ENCODE measurements around the gene ZNF280C.

ZNF280C gene

GRCh38 chrX:130174045-130174704 lies 94.5 kb downstream of the ZNF280C start:
- DNase-seq = no peak

- no peak for DNase-seq
Measured at GRCh38 chrX:130173190-130173895, 95.4 kb downstream of the ZNF280C start.

GRCh38 chrX:130172127-130172845 lies 96.4 kb downstream of the ZNF280C start:
- DNase-seq = no peak

- no peak for DNase-seq
Measured at GRCh38 chrX:130171446-130172126, 97.1 kb downstream of the ZNF280C start, which contains the start of gene RAB33A. RAB33A (plus strand) TSS chrX:130171962; CDS start chrX:130172063, 101 bp downstream.

GRCh38 chrX:130170752-130171445 lies 97.8 kb downstream of the ZNF280C start:
- peak; percentile 70 for DNase-seq

- DNase-seq = no peak
Measured at GRCh38 chrX:130167040-130167439, 101.7 kb downstream of the ZNF280C start.

GRCh38 chrX:130166503-130166777 lies 102.3 kb downstream of the ZNF280C start:
- no peak for DNase-seq

GRCh38 chrX:130165703-130166502 lies 102.8 kb downstream of the ZNF280C start, which contains the start of gene AIFM1:
AIFM1 (minus strand) TSS chrX:130165841; CDS start chrX:130165656, 185 bp downstream.
- peak; percentile 84 for DNase-seq

- DNase-seq = peak; percentile 6
Measured at GRCh38 chrX:130165181-130165702, 103.5 kb downstream of the ZNF280C start.

GRCh38 chrX:130163398-130163797 lies 105.3 kb downstream of the ZNF280C start:
- no peak for DNase-seq

GRCh38 chrX:130162094-130162735 lies 106.5 kb downstream of the ZNF280C start:
- no peak for DNase-seq

- no peak for DNase-seq
Measured at GRCh38 chrX:130159776-130160175, 108.9 kb downstream of the ZNF280C start.

GRCh38 chrX:130158311-130158710 lies 110.4 kb downstream of the ZNF280C start:
- no peak for DNase-seq

- no peak for DNase-seq
Measured at GRCh38 chrX:130155564-130155963, 113.1 kb downstream of the ZNF280C start.

Measured in NCI-H446 treated with DMSO at 0.1 percent for 48 hours (cell line).